NCI-H524 treated with DMSO at 0.1 percent for 48 hours (cell line): ENCODE results near the gene KCNH5.
A peak's percentile ranks its signal among the peaks of the same experiment; 100 is the strongest.
"Not testable (repeated sequence)": the region's sequence is repeated elsewhere in the genome, so short reads cannot be mapped to it uniquely, and the experiment has no call there.

Source experiments
- DNase-seq: peaks from one replicate; lab custom pipeline; 2025; lab: John Stamatoyannopoulos, UW

The KCNH5 gene

DNA sequence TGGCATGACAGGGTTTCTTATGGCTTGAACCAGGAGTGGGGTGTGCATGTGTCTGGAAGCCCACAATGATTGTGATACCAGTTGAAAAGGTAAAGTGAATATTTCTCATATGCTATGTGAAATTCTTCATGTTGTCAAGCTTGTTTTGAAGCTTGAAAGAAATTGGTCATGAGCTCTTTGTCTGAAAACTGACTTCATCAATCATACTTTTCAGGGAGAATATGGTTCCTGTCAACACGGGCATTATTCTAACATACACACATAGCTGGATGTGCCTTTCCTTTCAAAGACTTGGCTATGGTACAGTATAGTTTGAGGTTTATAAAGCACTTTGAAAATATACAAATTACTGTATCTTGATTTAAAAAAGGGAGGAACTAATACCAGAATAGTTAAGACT is 158.8 kb downstream of the KCNH5 start:
- DNase-seq: no peak

GRCh38 chr14:62885451-62885850 is 159.8 kb downstream of the KCNH5 start:
- DNase-seq: no peak

DNA sequence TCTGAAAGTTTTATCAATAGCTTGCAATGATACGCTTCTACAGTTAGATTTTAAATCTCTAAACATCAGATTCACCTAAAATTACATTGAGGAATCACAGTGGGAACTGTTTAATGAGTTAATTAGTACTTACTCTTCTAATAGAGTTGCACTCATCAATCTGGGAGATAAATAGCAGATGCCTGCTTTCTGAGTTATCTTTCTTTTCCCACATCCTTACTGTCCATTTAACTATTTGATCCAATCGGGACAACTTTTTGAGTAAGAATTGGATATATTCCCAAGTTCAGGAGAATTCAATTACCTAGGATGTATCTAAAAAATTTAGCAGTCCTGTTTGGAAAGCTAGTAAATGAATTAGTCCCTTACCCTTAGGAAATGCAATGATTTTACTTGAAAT is 162.3 kb downstream of the KCNH5 start:
- DNase-seq: no peak

GRCh38 chr14:62866376-62866775 is 178.9 kb downstream of the KCNH5 start:
- DNase-seq: no peak

GRCh38 chr14:62864588-62864987 is 180.7 kb downstream of the KCNH5 start:
- no peak for DNase-seq

DNA sequence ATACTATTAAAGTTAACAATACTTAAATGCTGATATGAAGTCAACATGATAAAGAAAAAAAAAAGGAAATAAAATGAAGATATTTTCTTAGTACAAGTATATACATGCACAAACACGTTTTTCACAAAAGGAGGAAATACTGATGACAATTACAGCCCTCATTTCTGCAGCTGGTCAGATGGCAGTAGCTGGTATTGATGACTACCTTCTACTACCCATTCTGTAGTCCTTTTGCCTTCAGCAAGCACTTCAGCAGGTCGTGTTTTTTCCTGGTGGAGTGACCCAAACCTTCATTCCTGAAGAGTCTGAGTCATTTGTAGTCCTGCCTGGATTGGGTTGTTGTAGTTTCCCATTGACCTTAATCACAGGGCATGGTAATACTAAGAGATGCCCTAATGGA is 187.2 kb downstream of the KCNH5 start:
- DNase-seq: not testable (repeated sequence)

DNA sequence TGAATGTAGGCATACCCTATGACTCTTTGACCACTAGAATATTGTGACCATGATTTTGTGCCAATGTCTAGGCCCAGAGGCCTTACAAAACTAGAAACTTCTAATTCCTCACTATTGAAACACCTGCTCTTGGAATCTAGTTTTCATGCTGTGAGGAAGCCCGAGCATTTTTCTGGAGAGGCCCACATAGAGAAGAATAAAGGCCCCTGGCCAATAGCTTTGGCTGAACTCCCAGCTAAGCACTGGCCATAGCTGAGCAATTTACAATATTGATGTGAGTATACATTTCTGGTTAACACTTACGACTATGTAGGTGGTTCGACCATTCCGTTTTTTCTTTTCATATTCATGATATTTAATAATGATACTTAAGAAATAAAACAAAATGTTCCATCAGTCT is 190.3 kb downstream of the KCNH5 start:
- DNase-seq: no peak

DNA sequence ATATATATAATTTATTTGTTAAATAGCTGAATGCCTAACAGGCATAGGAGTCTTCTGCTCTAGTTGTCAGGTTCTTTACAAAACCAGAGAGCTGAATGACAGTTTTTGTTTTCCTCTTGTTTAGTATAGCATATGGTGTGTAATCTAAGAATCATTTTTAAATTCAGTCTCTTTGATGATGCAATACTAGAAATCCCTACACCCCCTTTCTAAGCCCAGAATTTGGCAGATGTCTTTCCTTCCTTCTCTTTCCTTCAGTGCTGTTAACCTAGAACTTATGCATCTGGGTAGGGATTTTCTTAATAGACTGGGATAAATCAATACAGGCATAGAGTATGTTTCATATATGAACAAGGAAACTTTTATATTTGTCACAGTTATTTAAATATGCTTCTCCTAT is 198.1 kb downstream of the KCNH5 start:
- DNase-seq: peak; percentile 88

GRCh38 chr14:62844546-62844945 is 200.7 kb downstream of the KCNH5 start:
- no peak for DNase-seq

DNA sequence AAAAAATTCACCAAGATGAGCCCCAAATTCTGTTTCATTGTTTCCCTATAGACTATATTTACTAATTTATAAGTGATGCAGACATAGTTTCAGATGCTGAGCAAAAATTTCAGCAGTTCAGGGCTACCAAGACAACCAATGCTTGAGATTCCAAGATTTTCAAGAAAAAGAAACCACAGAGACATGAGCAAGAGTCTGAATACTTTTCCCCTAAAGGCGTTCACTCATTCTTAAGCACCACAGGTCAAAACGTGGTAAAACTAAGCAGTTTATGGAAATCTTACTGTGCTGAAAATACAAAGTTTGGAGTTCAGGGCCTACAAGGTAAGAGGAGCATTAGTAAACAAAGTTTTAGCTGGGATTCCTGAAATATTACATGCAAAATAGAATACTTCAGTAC is 221.2 kb downstream of the KCNH5 start:
- DNase-seq: no peak

- no peak for DNase-seq
Measured at GRCh38 chr14:62819931-62820330, 225.3 kb downstream of the KCNH5 start.

DNA sequence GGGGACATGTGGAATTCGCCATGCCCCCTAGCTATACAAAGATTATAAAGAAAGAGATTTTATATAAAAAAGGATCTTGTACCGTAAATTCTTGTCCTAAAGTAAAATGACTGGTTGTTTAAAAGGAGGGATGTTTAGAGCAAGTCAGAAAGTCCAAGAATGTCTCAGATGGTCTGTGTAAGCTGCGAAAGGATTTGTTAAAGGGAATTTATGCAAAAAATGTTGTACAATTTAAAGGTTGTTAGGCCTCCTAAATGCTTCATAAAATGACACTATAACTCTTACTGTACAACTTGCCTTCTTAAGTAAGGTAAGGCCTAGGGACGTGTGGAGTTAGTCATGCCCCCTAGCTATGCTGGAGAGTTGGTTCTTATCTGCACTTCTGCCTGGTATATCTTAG is 237.6 kb downstream of the KCNH5 start:
- DNase-seq: no peak

DNA sequence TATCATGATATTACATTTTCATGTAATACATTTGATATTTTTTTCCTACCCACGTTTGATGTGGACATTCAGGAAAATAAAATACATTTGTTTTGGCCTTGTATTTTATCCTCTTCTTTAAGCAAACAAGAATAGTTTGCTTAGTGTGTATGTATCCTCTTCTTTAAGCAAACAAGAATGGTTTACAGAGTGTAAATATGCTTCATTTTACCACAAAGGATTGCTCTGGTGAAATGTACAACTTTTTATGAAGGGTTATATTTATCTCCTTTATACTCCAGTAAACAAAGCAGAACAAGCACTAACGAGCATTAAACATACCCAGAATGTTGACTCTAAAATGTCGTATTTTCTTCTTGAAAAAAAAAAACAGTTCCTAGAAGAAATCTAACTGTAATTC is 244.7 kb downstream of the KCNH5 start:
- no peak for DNase-seq

DNA sequence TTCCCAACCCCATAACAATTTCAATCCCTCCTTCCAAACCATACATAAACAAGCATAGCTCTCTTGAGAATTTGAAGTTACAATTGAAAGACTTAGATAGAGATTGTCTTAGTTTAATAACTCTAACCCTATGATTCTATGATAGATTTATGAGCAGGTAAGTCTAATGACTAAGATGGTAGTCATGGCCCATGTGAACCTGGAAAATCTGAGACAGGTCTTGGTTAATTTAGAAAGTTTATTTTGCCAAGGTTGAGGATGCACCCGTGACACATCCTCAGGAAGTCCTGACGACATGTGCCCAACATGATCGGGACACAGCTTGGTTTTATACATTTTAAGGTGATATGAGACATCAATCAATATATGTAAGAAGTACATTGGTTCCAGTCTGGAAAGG is 248.8 kb downstream of the KCNH5 start:
- no peak for DNase-seq

DNA sequence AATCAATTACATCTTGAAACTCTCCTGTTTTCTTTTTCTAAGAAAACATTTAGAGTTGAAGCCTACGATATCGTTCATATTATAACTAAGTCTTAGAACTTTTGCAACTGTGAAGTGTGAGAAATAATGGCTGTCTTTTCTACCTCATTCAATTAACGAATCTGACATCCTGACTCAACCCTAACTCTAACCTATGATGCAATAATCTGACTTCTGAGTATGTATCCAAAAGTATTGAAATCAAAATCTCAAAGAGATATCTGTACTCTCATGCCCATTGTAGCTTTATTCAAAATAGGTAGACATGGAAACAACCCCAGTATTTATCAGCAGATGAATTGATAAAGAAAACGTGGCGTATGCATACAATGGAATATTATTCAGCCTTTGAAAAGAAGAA is 252.7 kb downstream of the KCNH5 start:
- DNase-seq: no peak

DNA sequence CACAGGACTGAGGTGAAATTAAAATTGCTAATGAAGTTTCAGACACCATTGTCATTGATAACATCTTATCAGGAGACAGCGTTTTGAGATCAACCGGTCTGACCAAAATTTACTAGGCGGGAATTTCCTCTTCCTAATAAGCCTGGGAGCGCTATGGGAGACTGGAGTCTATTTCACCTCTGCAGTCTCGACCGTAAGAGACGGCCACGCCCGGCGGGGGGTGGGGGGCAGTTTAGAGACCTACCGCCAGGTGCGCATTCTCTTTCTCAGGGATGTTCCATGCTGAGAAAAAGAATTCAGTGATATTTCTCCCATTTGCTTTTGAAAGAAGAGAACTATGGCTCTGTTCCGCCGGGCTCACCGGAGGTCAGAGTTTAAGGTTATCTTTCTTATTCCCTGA is 263.9 kb downstream of the KCNH5 start:
- DNase-seq: not testable (repeated sequence)

GRCh38 chr14:62778852-62779251 is 266.4 kb downstream of the KCNH5 start:
- DNase-seq: no peak

- no peak for DNase-seq
Measured at GRCh38 chr14:62778310-62778709, 266.9 kb downstream of the KCNH5 start.

GRCh38 chr14:62777510-62777909 is 267.7 kb downstream of the KCNH5 start:
- DNase-seq: no peak

DNA sequence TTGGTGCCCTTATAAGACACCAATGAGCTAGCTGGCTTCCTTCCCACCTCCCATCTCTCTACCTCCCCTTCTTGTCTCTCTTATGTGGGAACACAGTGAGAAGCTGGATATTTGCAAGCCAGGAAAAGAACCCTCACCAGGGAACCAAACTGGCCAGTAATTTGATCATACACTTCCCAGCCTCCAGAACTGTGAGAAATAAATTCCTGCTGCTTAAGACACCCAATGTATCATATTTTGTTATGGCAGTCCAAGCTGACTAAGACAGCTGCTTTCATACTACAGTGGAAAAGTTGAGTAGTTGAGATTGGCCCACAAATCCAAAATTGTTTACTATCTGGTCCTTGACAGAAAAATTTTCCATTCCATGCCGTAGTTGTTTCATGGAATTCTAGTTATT is 269.0 kb downstream of the KCNH5 start:
- no peak for DNase-seq

GRCh38 chr14:62768753-62769152 is 276.5 kb downstream of the KCNH5 start:
- no peak for DNase-seq

GRCh38 chr14:62763951-62764350 is 281.3 kb downstream of the KCNH5 start:
- no peak for DNase-seq

GRCh38 chr14:62759796-62760195 is 285.5 kb downstream of the KCNH5 start:
- no peak for DNase-seq

DNA sequence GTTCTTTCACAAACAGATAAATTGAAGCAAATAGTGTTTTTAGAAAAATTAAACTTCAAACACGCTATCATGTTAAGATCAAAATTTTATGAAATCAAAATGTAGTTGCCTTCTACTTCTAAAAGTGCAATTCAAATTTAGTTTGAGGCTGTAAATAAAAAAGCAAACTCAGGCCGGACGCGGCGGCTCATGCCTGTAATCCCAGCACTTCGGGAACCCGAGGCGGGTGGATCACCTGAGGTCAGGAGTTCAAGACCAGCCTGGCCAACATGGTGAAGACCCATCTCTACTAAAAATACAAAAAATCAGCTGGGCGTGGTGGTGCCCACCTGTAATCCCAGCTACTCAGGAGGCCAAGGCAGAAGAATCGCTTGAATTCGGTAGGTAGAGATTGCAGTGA is 298.4 kb downstream of the KCNH5 start:
- DNase-seq: not testable (repeated sequence)

DNA sequence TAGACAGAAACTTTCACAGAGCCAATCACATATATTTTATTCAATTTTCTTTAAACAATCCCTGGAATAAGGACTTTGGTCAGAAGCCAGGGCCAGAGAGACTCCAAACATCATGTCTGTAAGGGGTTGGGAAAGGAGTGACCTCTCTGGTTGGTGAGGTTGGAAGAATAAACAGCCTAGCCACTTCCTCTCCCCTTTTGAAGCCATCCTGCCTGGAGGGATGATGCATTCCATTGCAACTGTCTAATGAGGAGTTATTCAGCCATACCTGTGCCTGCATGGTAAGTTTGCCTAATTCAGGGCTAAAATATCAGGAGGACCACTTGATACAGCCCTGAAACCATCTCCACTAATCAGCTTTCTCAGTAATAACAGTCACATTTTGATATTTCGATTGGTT is 299.8 kb downstream of the KCNH5 start:
- DNase-seq: no peak
